WTC11 (cell line): ENCODE results near the gene PDCD1. TPM values are rescaled to one million over a fixed set of nuclear protein-coding genes. Genes with fewer than 3 reads are reported as not detected.

Experiments used
- ATAC-seq: fragments of 200-7000 bp; cut with Tn5 transposase; 2 replicates; pipeline ENCODE4 v1.10.0; 2021; ENCODE audit warnings: mild to moderate bottlenecking, moderate library complexity
- CTCF ChIA-PET: fragments of 300-600 bp; sonication (Branson Sonifier 250); formaldehyde crosslinking; loops from one replicate; lab custom pipeline; 2021; ENCODE audit warnings: antibody characterized with exemption; lab: Charles Lee
- POLR2A ChIA-PET: fragments of 350-600 bp; sonication (Branson Sonifier 250); formaldehyde crosslinking; loops from one replicate; lab custom pipeline; 2021; ENCODE audit warnings: antibody characterized with exemption; lab: Charles Lee
- DNase-seq: peaks from one replicate; pipeline ENCODE4 v3.0.0; 2021; ENCODE audit warnings: low spot score
- H3K27ac Mint-ChIP-seq: 2 replicates; pipeline ENCODE4 v1.8.0; 2021; ENCODE audit warnings: mixed read lengths
- H3K27me3 Mint-ChIP-seq: 2 replicates; pipeline ENCODE4 v1.8.0; 2021; ENCODE audit warnings: low read depth, mild to moderate bottlenecking, moderate library complexity, mixed read lengths
- H3K36me3 Mint-ChIP-seq: 2 replicates; pipeline ENCODE4 v1.8.0; 2021; ENCODE audit warnings: mixed read lengths
- H3K4me1 Mint-ChIP-seq: 2 replicates; pipeline ENCODE4 v1.8.0; 2022; ENCODE audit warnings: mixed read lengths
- H3K4me3 Mint-ChIP-seq: 2 replicates; pipeline ENCODE4 v1.8.0; 2021; ENCODE audit warnings: mild to moderate bottlenecking, moderate library complexity, mixed read lengths
- H3K9me3 Mint-ChIP-seq: 2 replicates; pipeline ENCODE4 v1.8.0; 2021; ENCODE audit warnings: mixed read lengths
- AR ChIP-seq: fragments of 250-450 bp; sonication (Bioruptor Pico); IDR thresholded peaks from 2 replicates; pipeline ENCODE4 v1.9.0; 2021; ENCODE audit warnings: mild to moderate bottlenecking
- CREM ChIP-seq: sonication (generic); formaldehyde crosslinking; IDR thresholded peaks from 2 replicates; pipeline ENCODE4 v1.8.1; 2022; ENCODE audit warnings: mild to moderate bottlenecking, missing genetic modification reagents, moderate library complexity
- ESRRA ChIP-seq: sonication (generic); formaldehyde crosslinking; IDR thresholded peaks from 2 replicates; pipeline ENCODE4 v1.8.1; 2022; ENCODE audit warnings: mild to moderate bottlenecking, missing genetic modification reagents, borderline replicate concordance
- FOXK1 ChIP-seq: sonication (generic); formaldehyde crosslinking; IDR thresholded peaks from 2 replicates; pipeline ENCODE4 v1.8.0; 2022; ENCODE audit warnings: mild to moderate bottlenecking, moderate library complexity, missing genetic modification reagents
- FOXP1 ChIP-seq: sonication (generic); formaldehyde crosslinking; IDR thresholded peaks from 2 replicates; pipeline ENCODE4 v1.8.0; 2022; ENCODE audit warnings: missing genetic modification reagents, mild to moderate bottlenecking, moderate library complexity, borderline replicate concordance
- GABPB1 ChIP-seq: sonication (generic); formaldehyde crosslinking; IDR thresholded peaks from 2 replicates; pipeline ENCODE4 v1.8.1; 2023; ENCODE audit warnings: mild to moderate bottlenecking, missing genetic modification reagents
- GTF2I ChIP-seq: fragments of 250-450 bp; sonication (Bioruptor Pico); conservative IDR thresholded peaks from 2 replicates; pipeline ENCODE4 v1.4.0; 2021; ENCODE audit warnings: mild to moderate bottlenecking
- MXD4 ChIP-seq: fragments of 250-450 bp; sonication (Bioruptor Pico); IDR thresholded peaks from 2 replicates; pipeline ENCODE4 v1.8.0; 2021; ENCODE audit warnings: mild to moderate bottlenecking, moderate library complexity, borderline replicate concordance
- MYBL2 ChIP-seq: sonication (generic); formaldehyde crosslinking; IDR thresholded peaks from 2 replicates; pipeline ENCODE4 v1.8.1; 2023; ENCODE audit warnings: mild to moderate bottlenecking, moderate library complexity, missing genetic modification reagents
- NFATC4 ChIP-seq: fragments of 250-450 bp; sonication (Bioruptor Pico); IDR thresholded peaks from 2 replicates; pipeline ENCODE4 v1.9.0; 2021; ENCODE audit warnings: mild to moderate bottlenecking
- NFYB ChIP-seq: sonication (generic); formaldehyde crosslinking; conservative IDR thresholded peaks from 2 replicates; pipeline ENCODE4 v1.8.0; 2022; ENCODE audit warnings: low read depth, missing genetic modification reagents
- NR1H2 ChIP-seq: sonication (generic); formaldehyde crosslinking; IDR thresholded peaks from 2 replicates; pipeline ENCODE4 v1.9.0; 2021; ENCODE audit warnings: mild to moderate bottlenecking, moderate library complexity, missing genetic modification reagents
- OVOL2 ChIP-seq: fragments of 250-450 bp; sonication (Bioruptor Pico); IDR thresholded peaks from 2 replicates; pipeline ENCODE4 v1.9.0; 2021; ENCODE audit warnings: mild to moderate bottlenecking, borderline replicate concordance
- PRDM15 ChIP-seq: sonication (generic); formaldehyde crosslinking; IDR thresholded peaks from 2 replicates; pipeline ENCODE4 v1.8.0; 2022; ENCODE audit warnings: missing genetic modification reagents
- PREB ChIP-seq: sonication (generic); formaldehyde crosslinking; IDR thresholded peaks from 2 replicates; pipeline ENCODE4 v1.8.1; 2022; ENCODE audit warnings: mild to moderate bottlenecking, missing genetic modification reagents, moderate library complexity, borderline replicate concordance
- PRRX2 ChIP-seq: fragments of 250-450 bp; sonication (Bioruptor Pico); IDR thresholded peaks from 2 replicates; pipeline ENCODE4 v1.8.0; 2021; ENCODE audit warnings: mild to moderate bottlenecking
- USF1 ChIP-seq: sonication (generic); formaldehyde crosslinking; IDR thresholded peaks from 2 replicates; pipeline ENCODE4 v1.8.0; 2022; ENCODE audit warnings: mild to moderate bottlenecking, missing genetic modification reagents
- ZNF121 ChIP-seq: sonication (generic); formaldehyde crosslinking; IDR thresholded peaks from 2 replicates; pipeline ENCODE4 v1.8.0; 2023; ENCODE audit warnings: missing genetic modification reagents
- ZNF138 ChIP-seq: sonication (generic); formaldehyde crosslinking; conservative IDR thresholded peaks from 2 replicates; pipeline ENCODE4 v1.8.1; 2022; ENCODE audit warnings: mild to moderate bottlenecking, moderate library complexity, missing genetic modification reagents
- ZNF219 ChIP-seq: sonication (generic); formaldehyde crosslinking; IDR thresholded peaks from 2 replicates; pipeline ENCODE4 v1.8.0; 2023; ENCODE audit warnings: missing genetic modification reagents, mild to moderate bottlenecking, borderline replicate concordance
- ZNF423 ChIP-seq: fragments of 250-450 bp; sonication (Bioruptor Pico); IDR thresholded peaks from 2 replicates; pipeline ENCODE4 v2.1.2; 2022; ENCODE audit warnings: mild to moderate bottlenecking, moderate library complexity
- ZNF512 ChIP-seq: sonication (generic); formaldehyde crosslinking; IDR thresholded peaks from 2 replicates; pipeline ENCODE4 v1.8.1; 2022; ENCODE audit warnings: missing genetic modification reagents, borderline replicate concordance
- ZNF671 ChIP-seq: fragments of 250-450 bp; sonication (Bioruptor Pico); IDR thresholded peaks from 2 replicates; pipeline ENCODE4 v1.8.0; 2021; ENCODE audit warnings: mild to moderate bottlenecking
- total RNA-seq: library from RNA; stranded (reverse); gene quantifications from 3 replicates; pipeline ENCODE4 v1.2.3, GENCODE V29; 2021

Gene PDCD1
- total RNA-seq, 1 experiment from 2014 or later = 0.52 TPM

- Mint-ChIP-seq H3K9me3 (no peaks in the 10 kb centered on the region), H3K27ac (no peak overlapping the region), H3K4me1 (peaks cover 22% of the 10 kb centered on the region), H3K36me3 (no peaks in the 10 kb centered on the region)
- ATAC-seq (no peak), DNase-seq (no peak)
- POLR2A ChIA-PET = no interaction called here
- TF ChIP-seq GABPB1 (CRISPR knock-in tag) (no peak), PRDM15 (CRISPR knock-in tag) (no peak), NR1H2 (no peak), PRRX2 (no peak), NFATC4 (CRISPR knock-in tag) (no peak), AR (no peak), ZNF121 (CRISPR knock-in tag) (no peak), ZNF512 (CRISPR knock-in tag) (no peak), FOXP1 (no peak), CREM (CRISPR knock-in tag) (no peak), ZNF671 (CRISPR knock-in tag) (no peak), ZNF138 (CRISPR knock-in tag) (no peak), ZNF423 (CRISPR knock-in tag) (no peak), ESRRA (CRISPR knock-in tag) (no peak), GTF2I (CRISPR knock-in tag) (no peak)
- TF ChIP-seq, all 79 proteins: peak for 0
- Mint-ChIP-seq H3K4me3 (no peak overlapping the region), H3K27me3 (no peaks in the 10 kb centered on the region)
- CTCF ChIA-PET = no interaction called here
These were observed 47.2 kb upstream of the PDCD1 start for GRCh38 chr2:241905716-241906377.

- ChIA-PET POLR2A (no interaction called here), CTCF (no interaction called here)
- Mint-ChIP-seq H3K9me3 (no peaks in the 10 kb centered on the region), H3K4me1 (peaks cover 20% of the 10 kb centered on the region), H3K27me3 (no peaks in the 10 kb centered on the region), H3K36me3 (no peaks in the 10 kb centered on the region), H3K4me3 (no peak overlapping the region), H3K27ac (no peak overlapping the region)
- no peak for DNase-seq
- no peak for ATAC-seq
- TF ChIP-seq USF1 (CRISPR knock-in tag) (no peak), ESRRA (CRISPR knock-in tag) (no peak), NFYB (CRISPR knock-in tag) (no peak), FOXK1 (CRISPR knock-in tag) (no peak), MXD4 (CRISPR knock-in tag) (no peak), MYBL2 (CRISPR knock-in tag) (no peak), PREB (no peak), ZNF219 (CRISPR knock-in tag) (no peak), OVOL2 (no peak)
These were observed 46.4 kb upstream of the PDCD1 start for GRCh38 chr2:241904791-241905710.
